ENCODE measurements around the gene PGGHG.
"Not testable (repeated sequence)": the region's sequence is repeated elsewhere in the genome, so short reads cannot be mapped to it uniquely, and the experiment has no call there.

Gene PGGHG

GRCh38 chr11:283405-284104, 5.4 kb upstream of the PGGHG start:
- no peak overlapping the region for H3K27ac ChIP-seq (ENCODE audit: low read depth, low read length)
- H3K4me1 ChIP-seq (ENCODE audit: control insufficient read depth, insufficient read depth, low read length), result no peaks in the 10 kb centered on the region
- no peak overlapping the region for H3K4me3 ChIP-seq (ENCODE audit: low read length)
- no peaks in the 10 kb centered on the region for H3K36me3 ChIP-seq (ENCODE audit: control insufficient read depth, insufficient read depth, low read length)
- peaks cover 55% of the 10 kb centered on the region for H3K27me3 ChIP-seq (ENCODE audit: control insufficient read depth, insufficient read depth, low read length)
- H3K9ac ChIP-seq (ENCODE audit: low read length), result no peak overlapping the region

- no peaks in the 10 kb centered on the region for H3K4me1 ChIP-seq (ENCODE audit: control insufficient read depth, insufficient read depth, low read length)
- H3K4me3 ChIP-seq (ENCODE audit: low read length), result no peak overlapping the region
- H3K9ac ChIP-seq (ENCODE audit: low read length), result no peak overlapping the region
- no peak overlapping the region for H3K27ac ChIP-seq (ENCODE audit: low read depth, low read length)
- H3K36me3 ChIP-seq (ENCODE audit: control insufficient read depth, insufficient read depth, low read length), result no peaks in the 10 kb centered on the region
- peaks cover 50% of the 10 kb centered on the region for H3K27me3 ChIP-seq (ENCODE audit: control insufficient read depth, insufficient read depth, low read length)
Observed at GRCh38 chr11:284105-285020, 4.6 kb upstream of the PGGHG start.

DNA sequence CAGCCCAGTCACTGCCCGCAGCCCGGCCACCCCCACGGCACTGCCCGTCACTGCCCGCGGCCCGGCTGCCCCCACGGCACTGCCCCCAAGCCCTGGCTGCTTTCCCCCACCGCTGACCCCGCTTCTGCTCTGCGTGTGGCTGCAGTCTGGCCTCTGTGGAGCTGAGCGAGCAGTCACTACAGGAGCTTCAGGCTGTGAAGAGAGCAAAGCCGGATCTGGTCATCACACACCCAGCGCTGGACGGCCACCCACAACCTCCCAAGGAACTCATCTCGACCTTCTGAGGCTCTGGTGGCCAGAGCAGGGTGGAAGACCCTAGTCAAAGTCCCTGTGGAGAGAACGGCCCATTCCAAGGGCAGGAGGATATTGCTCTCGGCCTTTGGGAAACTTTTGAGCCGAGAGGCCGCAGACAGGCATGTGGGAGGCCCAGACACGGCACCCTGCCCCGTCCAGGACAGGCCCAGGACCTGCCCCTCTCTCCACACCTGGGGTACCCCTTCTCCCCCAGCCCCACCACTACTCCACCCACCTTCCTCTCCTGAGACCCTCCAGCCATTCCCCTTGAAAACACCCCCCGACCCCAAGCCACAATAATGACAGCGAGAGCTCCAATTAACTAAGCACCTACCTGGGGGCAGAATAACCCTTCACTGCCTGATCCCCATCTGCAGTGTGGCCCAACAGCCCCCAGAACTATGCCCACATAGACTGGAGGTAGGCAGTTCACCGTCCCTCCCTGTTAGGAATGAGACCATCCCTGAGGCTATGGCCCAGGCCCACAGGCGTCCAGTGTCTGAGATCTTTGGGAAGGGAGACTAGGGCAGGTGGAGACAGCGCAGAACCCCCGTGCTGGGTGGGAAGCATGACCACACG, 3.7 kb upstream of the PGGHG start:
- peaks cover 45% of the 10 kb centered on the region for H3K27me3 ChIP-seq (ENCODE audit: control insufficient read depth, insufficient read depth, low read length)
- H3K36me3 ChIP-seq (ENCODE audit: control insufficient read depth, insufficient read depth, low read length), result no peaks in the 10 kb centered on the region
- no peak overlapping the region for H3K27ac ChIP-seq (ENCODE audit: low read depth, low read length)
- no peaks in the 10 kb centered on the region for H3K4me1 ChIP-seq (ENCODE audit: control insufficient read depth, insufficient read depth, low read length)
- H3K4me3 ChIP-seq (ENCODE audit: low read length), result no peak overlapping the region
- no peak overlapping the region for H3K9ac ChIP-seq (ENCODE audit: low read length)

GRCh38 chr11:285894-286220, 3.1 kb upstream of the PGGHG start:
- peaks cover 40% of the 10 kb centered on the region for H3K27me3 ChIP-seq (ENCODE audit: control insufficient read depth, insufficient read depth, low read length)
- H3K9ac ChIP-seq (ENCODE audit: low read length), result no peak overlapping the region
- no peak overlapping the region for H3K27ac ChIP-seq (ENCODE audit: low read depth, low read length)
- H3K4me3 ChIP-seq (ENCODE audit: low read length), result no peak overlapping the region
- H3K36me3 ChIP-seq (ENCODE audit: control insufficient read depth, insufficient read depth, low read length), result no peaks in the 10 kb centered on the region
- no peaks in the 10 kb centered on the region for H3K4me1 ChIP-seq (ENCODE audit: control insufficient read depth, insufficient read depth, low read length)

DNA sequence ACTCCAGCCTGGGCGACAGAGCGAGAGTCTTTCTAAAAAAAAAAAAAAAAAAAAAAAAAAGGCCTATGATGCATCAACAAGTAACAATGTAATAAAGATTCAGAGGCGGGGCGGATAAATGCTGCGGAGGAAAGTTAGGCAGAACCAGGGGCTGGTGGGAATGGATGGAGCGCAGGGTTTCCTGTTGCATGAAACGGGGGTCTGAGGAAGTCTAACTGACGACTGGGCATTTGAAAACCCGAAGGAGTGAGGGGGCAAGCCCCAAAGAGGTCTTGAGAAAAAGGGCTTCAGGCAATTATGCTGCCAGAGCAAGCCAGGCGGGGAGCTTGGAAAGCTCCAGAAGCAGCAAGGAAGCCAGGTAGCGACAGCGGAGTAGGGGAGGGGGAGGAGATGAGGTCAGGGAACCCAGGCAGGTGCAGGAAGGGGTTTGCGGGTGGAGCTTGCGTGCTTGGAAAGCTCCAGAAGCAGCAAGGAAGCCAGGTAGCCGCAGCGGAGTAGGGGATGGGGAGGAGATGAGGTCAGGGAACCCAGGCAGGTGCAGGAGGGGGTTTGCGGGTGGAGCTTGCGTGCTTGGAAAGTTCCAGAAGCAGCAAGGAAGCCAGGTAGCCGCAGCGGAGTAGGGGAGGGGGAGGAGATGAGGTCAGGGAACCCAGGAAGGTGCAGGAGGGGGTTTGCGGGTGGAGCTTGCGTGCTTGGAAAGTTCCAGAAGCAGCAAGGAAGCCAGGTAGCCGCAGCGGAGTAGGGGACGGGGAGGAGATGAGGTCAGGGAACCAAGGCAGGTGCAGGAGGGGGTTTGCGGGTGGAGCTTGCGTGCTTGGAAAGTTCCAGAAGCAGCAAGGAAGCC, 1.7 kb upstream of the PGGHG start:
- peaks cover 29% of the 10 kb centered on the region for H3K27me3 ChIP-seq (ENCODE audit: control insufficient read depth, insufficient read depth, low read length)
- H3K9ac ChIP-seq (ENCODE audit: low read length); H3K4me1 ChIP-seq (ENCODE audit: control insufficient read depth, insufficient read depth, low read length); H3K27ac ChIP-seq (ENCODE audit: low read depth, low read length); H3K4me3 ChIP-seq (ENCODE audit: low read length); H3K36me3 ChIP-seq (ENCODE audit: control insufficient read depth, insufficient read depth, low read length): not testable (repeated sequence)

DNA sequence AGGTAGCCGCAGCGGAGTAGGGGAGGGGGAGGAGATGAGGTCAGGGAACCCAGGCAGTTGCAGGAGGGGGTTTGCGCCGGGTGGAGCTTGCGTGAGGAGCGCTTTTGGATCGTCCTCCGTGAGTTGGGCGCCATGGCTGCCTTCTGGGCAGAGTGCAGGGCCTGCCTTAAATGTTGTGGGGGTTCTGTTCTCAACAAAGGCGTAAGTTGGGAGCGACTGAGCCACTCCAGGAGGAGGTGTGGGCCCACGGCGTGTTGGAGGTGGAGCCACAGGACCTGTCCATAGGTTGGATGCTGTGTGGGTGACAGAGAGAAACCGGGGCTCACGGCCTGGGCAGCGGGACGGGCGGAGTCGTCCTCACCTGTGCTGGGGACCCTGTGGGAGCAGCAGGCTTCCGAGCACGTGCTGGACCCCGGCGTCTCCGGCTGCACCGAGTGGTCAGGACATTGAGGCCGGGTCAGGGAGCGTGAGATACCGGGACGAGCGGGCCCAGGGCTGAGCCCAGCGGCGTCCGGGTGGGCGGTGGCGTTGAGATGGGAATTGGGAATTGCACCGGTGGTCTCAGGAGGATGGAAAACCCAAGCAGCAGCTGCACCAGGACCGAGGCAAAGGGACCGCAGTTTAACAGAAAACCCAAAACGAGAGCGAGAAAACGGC, 977 bp upstream of the PGGHG start:
- peaks cover 24% of the 10 kb centered on the region for H3K27me3 ChIP-seq (ENCODE audit: control insufficient read depth, insufficient read depth, low read length)
- H3K36me3 ChIP-seq (ENCODE audit: control insufficient read depth, insufficient read depth, low read length), result no peaks in the 10 kb centered on the region
- H3K4me1 ChIP-seq (ENCODE audit: control insufficient read depth, insufficient read depth, low read length), result no peaks in the 10 kb centered on the region
- peak overlapping the region; percentile 66 for H3K4me3 ChIP-seq (ENCODE audit: low read length)
- H3K9ac ChIP-seq (ENCODE audit: low read length), result no peak overlapping the region
- no peak overlapping the region for H3K27ac ChIP-seq (ENCODE audit: low read depth, low read length)

- peak overlapping the region; percentile 41 for H3K4me3 ChIP-seq (ENCODE audit: low read length)
- H3K4me1 ChIP-seq (ENCODE audit: control insufficient read depth, insufficient read depth, low read length), result no peaks in the 10 kb centered on the region
- H3K36me3 ChIP-seq (ENCODE audit: control insufficient read depth, insufficient read depth, low read length), result no peaks in the 10 kb centered on the region
- H3K27me3 ChIP-seq (ENCODE audit: control insufficient read depth, insufficient read depth, low read length), result peaks cover 19% of the 10 kb centered on the region
- H3K9ac ChIP-seq (ENCODE audit: low read length), result no peak overlapping the region
- H3K27ac ChIP-seq (ENCODE audit: low read depth, low read length), result no peak overlapping the region
Observed at GRCh38 chr11:289398-289711, 429 bp downstream of the PGGHG start.

- H3K27ac ChIP-seq (ENCODE audit: low read depth, low read length), result no peak overlapping the region
- H3K4me3 ChIP-seq (ENCODE audit: low read length), result peak overlapping the region; percentile 24
- H3K9ac ChIP-seq (ENCODE audit: low read length), result no peak overlapping the region
- H3K4me1 ChIP-seq (ENCODE audit: control insufficient read depth, insufficient read depth, low read length), result no peaks in the 10 kb centered on the region
- peaks cover 18% of the 10 kb centered on the region for H3K27me3 ChIP-seq (ENCODE audit: control insufficient read depth, insufficient read depth, low read length)
- no peaks in the 10 kb centered on the region for H3K36me3 ChIP-seq (ENCODE audit: control insufficient read depth, insufficient read depth, low read length)
Observed at GRCh38 chr11:289712-290620, 1.0 kb downstream of the PGGHG start.

- no peak overlapping the region for H3K9ac ChIP-seq (ENCODE audit: low read length)
- H3K27ac ChIP-seq (ENCODE audit: low read depth, low read length), result no peak overlapping the region
- H3K4me1 ChIP-seq (ENCODE audit: control insufficient read depth, insufficient read depth, low read length), result no peaks in the 10 kb centered on the region
- no peaks in the 10 kb centered on the region for H3K36me3 ChIP-seq (ENCODE audit: control insufficient read depth, insufficient read depth, low read length)
- peaks cover 16% of the 10 kb centered on the region for H3K27me3 ChIP-seq (ENCODE audit: control insufficient read depth, insufficient read depth, low read length)
- H3K4me3 ChIP-seq (ENCODE audit: low read length), result no peak overlapping the region
Observed at GRCh38 chr11:290621-291231, 1.8 kb downstream of the PGGHG start.

DNA sequence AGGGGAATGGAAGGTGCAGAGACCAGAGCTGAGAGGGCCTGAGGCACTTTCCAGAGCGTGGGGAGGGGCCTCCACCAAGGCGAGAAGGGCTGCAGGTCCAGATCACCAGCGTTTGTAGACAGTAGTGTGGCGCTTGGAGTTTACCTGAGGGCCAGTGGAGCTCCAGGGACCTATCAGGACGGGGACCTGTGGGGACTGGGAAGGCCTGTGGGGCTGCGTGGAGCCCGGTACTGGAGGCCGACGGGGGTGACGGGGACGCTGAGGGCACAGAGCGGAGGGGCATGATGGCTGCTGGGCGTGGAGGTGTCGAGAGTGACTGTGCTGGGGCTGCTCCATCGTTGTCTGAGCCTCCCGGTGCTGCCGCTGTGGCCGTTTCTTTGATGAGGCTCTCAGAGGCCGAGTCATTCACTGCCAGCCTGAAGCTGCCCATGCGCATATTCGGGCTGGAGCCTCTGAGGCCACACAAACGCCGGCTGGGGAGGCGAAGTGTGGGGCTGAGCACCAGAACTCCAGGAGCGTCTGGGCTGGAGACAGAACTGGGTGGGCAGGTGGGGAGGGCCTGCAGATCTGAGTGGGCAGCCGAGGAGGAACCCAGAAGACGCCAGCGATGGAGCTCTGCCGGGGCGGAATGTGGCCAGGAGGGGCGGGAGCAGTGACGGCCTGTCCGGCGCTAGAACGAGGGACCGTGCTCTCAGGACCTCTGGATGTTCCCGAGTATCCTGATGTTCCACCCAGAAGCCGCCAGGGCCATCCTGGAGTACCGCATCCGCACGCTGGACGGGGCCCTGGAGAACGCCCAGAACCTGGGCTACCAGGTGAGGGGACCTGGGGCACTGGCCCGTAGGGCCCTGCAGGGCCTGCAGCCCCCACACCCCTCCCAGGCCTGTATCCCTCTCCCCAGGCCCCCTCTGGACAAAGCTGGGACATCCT, 2.6 kb downstream of the PGGHG start:
- Histone ChIP-seq H3K4me1 (ENCODE audit: control insufficient read depth, insufficient read depth, low read length) (no peaks in the 10 kb centered on the region), H3K36me3 (ENCODE audit: control insufficient read depth, insufficient read depth, low read length) (no peaks in the 10 kb centered on the region), H3K27ac (ENCODE audit: low read depth, low read length) (no peak overlapping the region), H3K27me3 (ENCODE audit: control insufficient read depth, insufficient read depth, low read length) (peaks cover 19% of the 10 kb centered on the region), H3K9ac (ENCODE audit: low read length) (no peak overlapping the region), H3K4me3 (ENCODE audit: low read length) (no peak overlapping the region)

All from rectal smooth muscle tissue (tissue), 1 donor.